GM19455 (cell line): ENCODE measurements around the gene PKN1.
"Not testable (repeated sequence)": the region's sequence is repeated elsewhere in the genome, so short reads cannot be mapped to it uniquely, and the experiment has no call there.

Source experiments
- ATAC-seq: cut with Tn5 transposase; IDR thresholded peaks from one replicate; pipeline ENCODE4 v1.9.1; 2021; ENCODE audit not compliant: unreplicated experiment

The PKN1 gene

GRCh38 chr19:14432791-14433553 is at the start of gene PKN1:
Gene PKN1, plus strand, starts transcription at chr19:14433306. Its CDS starts 216 bp downstream, at chr19:14433522.
- no peak for ATAC-seq

DNA sequence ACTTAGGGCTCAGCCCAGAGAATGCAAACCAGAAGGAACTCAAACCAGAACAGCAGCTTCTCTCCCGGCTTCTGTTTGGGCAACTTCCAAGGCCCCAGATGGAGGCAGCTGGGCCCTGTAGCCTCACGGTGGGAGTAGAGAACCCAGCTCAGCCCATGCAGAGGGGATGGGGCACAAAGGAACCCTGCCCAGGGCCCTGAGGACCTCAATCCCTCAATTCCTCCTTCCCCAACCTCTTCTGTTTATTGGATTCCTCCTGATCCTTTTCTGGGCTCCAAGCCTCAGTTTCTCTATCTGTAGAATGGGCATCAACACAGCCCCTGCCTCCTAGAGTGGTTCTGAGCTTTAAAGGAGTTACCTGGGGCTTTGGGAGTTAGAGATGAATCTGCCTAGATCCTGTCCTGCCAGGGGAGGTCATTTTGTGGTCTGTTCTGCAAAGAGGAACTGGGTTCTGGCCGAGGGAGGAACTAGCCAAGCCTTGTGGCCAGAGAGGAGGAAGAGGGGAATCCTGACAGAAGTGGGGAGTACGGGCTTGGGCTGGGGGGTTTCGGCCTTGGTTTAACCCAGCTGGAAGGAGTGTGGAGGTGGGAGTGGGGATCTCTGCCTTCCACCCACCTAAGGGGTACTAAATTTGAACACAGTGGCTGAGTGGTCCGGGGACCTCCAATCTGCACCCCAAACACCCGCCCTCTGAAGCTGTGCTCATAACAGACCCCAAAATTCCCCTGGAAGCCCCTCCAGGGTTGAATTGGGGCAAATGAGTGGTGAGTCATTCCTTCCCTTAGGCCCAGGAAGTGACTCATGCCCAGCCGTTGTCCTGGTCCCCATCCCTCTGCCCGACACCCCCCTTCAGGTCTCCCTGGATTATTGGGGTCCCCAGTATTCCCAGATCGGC is 49.2 kb upstream of the PKN1 start:
- ATAC-seq = no peak

DNA sequence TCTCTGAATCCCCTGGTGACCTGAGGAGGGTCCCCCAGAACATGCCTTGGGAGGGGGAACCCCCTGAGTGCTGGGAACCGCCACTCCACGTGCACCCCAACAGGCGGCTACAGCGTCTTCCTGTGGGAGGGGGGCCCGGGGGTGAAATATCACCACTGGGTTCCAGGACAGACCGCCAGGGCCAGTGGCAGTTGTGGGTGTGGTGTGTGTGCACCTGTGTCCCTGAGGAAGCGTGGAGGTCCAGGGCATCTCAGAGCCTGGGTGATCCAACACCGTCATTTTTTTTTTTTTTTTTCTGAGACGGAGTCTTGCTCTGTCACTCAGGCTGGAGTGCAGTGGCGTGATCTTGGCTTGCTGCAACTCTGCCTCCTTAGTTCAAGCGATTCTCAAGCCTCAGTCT is 47.6 kb upstream of the PKN1 start:
- no peak for ATAC-seq

DNA sequence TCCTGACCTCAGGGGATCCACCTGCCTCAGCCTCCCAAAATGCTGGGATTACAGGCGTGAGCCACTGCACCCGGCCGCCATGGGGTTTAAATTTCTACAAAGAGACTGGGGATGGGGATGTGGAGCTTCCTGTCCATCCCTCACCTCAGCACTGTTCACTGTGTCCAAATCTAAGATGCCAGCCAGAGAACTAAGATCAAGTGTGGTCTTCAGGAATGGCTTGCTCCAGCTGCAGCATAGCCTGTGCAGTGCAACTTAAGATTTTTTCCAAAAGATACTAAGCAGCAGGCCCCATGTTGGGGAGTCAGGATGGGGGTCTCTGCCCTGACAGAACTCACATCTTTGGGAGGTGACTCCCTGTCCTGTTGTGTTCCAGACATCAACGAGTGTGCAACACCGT is 42.6 kb upstream of the PKN1 start:
- ATAC-seq = no peak

- no peak for ATAC-seq
Measured at GRCh38 chr19:14391156-14391821, 41.8 kb upstream of the PKN1 start.

DNA sequence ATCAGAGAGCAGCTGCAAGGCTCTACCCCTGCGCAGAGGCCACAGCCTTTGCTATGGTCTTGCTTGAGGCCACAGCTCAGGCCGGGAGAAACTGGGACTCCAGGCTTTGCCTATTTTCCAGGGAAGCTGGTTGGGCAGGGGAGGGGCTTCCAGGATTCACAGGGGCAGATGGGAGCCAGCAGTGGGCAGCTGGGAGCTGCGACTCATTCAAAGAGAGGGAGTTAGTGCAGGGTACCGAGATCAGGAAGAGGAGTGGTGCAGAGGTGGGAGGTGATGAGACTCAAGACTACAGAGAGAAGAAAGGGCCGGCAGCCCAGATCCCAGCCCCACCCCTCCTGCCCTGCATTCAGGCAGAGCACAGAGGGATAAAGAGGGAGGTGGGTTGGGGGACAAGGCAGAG is 39.8 kb upstream of the PKN1 start:
- no peak for ATAC-seq

GRCh38 chr19:14394167-14394566 is 38.9 kb upstream of the PKN1 start:
- no peak for ATAC-seq

GRCh38 chr19:14395262-14395661 is 37.8 kb upstream of the PKN1 start:
- no peak for ATAC-seq

- no peak for ATAC-seq
Measured at GRCh38 chr19:14395710-14396336, 37.3 kb upstream of the PKN1 start.

DNA sequence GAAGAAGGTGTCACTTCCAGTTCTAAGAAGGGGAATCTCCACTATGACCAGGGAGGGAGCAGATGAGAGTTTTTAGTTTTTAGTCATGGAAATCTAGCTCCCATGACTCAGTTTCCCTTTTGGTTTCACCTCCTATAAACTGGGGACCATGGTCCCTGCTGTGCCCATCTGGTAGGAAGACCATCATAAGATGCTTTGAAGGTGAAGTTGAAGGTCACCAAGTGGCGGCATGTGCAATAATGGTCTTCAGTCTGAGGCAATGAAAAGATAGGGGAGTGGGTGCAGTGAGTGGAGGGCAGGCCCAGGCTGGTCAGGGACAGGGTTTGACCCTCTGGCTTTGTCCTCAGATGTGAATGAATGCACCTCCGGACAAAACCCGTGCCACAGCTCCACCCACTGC is 36.4 kb upstream of the PKN1 start:
- not testable (repeated sequence) for ATAC-seq

GRCh38 chr19:14397168-14397567 is 35.9 kb upstream of the PKN1 start:
- not testable (repeated sequence) for ATAC-seq

DNA sequence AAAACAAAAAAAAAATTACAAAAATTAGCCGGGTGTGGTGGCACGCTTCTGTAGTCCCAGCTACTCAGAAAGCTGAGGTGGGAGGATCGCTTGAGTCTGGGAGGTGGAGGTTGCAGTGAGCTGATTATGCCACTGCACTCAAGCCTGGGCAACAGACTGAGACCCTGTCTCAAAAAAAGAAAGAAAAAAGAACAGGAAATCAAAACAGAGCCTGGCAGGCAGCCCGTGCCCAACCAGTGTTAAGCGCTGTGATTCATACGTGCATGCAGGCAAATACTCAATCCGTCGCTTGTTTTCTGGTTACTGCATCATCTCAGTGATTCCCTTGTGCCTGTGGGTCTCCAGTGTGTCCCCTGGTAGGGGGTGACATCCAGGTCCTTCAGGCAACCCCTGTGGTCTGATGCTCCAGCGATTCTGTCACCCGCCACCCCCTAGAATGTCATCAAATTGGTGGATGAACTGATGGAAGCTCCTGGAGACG is 32.1 kb upstream of the PKN1 start:
- ATAC-seq = no peak

GRCh38 chr19:14401468-14402195 is 31.5 kb upstream of the PKN1 start:
- no peak for ATAC-seq

DNA sequence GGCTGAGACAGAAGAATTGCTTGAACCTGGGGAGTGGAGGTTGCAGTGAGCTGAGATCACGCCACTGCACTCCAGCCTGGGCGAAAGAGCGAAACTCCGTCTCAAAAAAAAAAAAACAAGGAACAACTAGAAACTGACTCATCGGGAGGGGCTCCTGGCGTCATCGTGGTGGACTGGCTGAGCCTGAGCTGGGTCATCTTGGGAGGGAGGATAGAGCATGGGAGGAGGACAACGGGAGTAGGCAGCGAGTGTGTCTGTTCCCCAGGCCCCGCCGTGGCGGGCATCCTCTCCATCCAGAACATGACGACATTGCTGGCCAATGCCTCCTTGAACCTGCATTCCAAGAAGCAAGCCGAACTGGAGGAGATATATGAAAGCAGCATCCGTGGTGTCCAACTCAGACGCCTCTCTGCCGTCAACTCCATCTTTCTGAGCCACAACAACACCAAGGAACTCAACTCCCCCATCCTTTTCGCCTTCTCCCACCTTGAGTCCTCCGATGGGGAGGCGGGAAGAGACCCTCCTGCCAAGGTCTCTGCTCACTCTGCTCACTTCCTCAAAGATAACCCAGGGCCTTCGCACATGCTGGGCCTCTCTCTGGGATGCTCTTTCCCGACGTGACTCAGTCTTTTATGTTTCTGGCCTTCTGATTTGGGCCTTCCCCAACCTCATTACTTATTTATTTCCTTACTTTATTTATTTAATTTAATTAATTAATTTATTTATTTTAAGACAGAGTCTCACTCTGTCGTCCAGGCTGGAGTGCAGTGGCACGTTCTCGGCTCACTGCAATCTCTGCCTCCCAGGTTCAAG is 30.6 kb upstream of the PKN1 start:
- no peak for ATAC-seq

DNA sequence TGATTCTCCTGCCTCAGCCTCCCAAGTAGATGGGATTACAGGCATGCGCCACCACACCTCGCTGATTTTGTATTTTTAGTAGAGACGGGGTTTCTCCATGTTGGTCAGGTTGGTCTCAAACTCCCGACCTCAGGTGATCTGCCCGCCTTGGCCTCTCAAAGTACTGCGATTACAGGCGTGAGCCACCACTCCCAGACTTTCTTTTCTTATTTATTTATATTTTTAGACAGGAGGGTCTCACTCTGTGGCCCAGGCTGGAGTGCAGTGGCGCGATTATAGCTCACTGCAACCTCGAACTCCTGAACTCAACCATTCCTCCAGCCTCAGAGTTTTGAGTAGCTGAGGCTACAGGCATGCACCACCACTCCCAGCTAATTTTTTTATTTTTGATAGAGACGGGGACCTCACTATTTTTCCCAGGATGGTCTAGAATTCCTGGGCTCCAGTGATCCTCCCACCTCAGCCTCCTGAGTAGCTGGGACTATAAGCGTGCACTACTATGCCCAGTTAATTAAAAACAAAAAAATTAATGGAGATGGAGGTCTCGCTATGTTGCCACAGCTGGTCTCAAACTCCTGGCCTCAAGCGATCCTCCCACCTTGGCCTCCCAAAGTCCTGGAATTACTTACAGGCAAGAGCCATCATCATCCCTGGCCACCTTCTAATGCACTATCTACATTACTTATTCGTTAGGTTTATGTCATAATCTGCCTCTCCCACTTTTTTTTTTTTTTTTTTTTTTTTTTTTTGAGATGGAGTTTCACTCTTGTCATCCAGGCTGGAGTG is 29.8 kb upstream of the PKN1 start:
- not testable (repeated sequence) for ATAC-seq

GRCh38 chr19:14404312-14404711 is 28.8 kb upstream of the PKN1 start:
- no peak for ATAC-seq

DNA sequence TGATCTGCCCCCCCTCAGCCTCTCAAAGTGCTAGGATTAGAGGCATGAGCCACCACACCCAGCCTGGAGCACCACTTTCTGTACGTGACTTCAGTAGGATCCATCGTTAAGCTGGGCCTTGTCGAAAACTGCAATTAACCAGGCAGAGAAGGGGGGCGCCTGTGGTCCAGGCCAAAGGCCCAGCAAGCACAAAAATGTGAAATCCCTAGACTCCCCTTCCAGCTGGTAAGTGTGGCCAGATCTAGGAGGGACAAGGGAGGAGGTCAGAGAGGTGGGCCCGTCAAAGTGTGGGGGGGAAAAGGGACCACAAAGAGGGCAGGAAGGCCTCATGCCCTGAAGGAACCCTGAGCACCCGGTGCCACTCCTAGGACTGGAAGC is 27.7 kb upstream of the PKN1 start:
- no peak for ATAC-seq

GRCh38 chr19:14405758-14406644 is 27.1 kb upstream of the PKN1 start:
- ATAC-seq = peak; percentile 64
